Hindlimb muscle (tissue), 1 donor: ENCODE measurements around the gene DNMT1. TPM values are rescaled to one million over a fixed set of nuclear protein-coding genes. Genes with fewer than 3 reads are reported as not detected.

Experiments
- DNase-seq: peaks from one replicate; pipeline ENCODE4 v3.0.0-alpha.2; 2013
- polyA plus RNA-seq: library from polyadenylated mRNA; unstranded; fragments of 120-200 nt; gene quantifications from one replicate; pipeline ENCODE4 v1.2.1, GENCODE V29; 2013; ENCODE audit not compliant: insufficient read length

DNMT1 gene
- polyA plus RNA-seq, 1 donor = 65.8 TPM

DNA sequence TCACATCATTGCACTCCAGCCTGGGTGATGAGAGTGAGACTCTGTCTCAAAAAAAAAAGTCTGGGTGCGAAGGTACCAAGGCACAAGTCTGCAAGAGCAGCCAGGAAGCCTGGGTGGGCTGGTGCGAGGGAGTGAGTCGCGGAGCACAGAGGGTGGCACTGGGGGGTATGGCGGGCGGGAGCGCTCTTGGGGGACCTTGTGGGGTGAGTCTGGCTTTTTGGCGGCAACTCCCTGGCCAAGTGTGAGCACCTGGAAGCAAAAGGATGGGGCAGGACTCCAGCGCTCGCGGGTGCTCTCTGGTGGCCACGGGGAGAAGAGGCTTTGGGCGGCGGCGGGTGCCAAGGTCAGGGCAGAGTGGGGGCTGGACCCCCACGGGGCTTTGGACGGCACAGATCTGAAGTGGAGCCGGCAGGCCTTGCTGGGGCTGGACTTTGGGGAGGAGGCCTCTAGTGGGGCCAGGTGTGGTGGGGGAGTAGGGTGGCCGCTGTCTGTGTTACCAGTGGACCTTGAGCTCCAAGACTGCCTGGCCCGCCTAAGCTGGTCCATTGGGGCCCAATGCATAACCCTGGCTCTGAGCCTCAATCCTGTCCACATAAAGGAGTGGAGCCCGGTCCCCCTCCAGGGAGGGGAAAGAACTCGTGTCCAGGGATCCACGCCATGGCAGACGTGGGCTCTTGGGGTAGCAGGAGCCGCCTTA is 81.7 kb downstream of the DNMT1 start:
- no peak for DNase-seq

DNA sequence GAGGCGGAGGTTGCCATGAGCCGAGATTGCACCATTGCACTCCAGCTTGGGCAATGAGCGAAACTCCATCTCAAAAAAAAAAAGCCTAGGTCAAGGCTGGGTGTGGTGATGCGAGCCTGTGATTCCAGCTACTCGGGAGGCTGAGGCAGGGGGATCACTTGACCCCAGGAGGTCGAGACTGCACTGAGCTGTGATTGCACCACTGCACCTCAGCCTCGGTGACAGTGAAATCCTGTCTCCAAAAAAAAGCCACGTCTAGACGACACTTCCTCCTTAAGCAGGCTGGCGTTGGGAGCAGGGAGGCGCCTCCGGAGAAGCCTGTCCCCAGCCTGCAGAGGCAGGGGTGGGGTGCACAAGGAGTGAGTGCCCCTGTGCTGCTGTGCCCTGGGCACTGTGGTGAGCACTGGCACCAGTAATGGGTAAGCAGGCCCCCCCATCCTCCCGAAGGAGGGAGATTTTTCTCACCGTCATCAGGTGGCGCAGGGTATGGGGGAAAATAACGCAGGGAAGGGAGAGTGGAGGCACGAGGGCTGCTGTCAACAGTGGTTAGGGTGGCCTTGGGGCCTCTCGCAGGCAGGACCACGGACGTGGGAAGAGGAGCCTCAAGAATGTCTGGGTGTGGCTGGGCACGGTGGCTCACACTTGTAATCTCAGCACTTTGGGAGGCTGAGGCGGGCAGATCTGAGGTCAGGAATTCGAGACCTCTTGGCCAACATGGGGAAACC is 82.6 kb downstream of the DNMT1 start:
- DNase-seq = no peak

DNA sequence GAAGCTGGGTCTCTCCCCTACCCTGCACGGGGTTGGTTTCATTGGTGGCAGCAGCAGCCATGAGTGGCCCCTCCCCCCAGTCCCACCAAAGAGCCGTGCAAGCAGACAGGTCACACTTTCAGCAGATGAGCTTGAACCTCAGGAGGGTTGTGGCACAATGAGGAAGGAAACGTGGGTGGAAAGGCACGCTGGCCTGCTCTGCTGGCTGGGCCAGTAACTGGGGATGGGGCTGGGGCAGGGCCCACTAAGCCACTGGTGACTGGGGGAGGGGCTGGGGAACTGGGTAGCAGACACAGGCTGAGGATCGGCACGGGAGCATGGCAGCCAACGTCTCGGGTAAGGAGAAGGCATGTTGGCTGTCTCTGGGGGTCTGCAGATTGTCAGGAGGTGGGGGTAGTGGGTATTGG is 83.3 kb downstream of the DNMT1 start, which contains the start of gene P2RY11:
TSS of gene P2RY11 (plus strand) at position 289 of the 407 bp plus-strand sequence. CDS start at position 318, 29 bp downstream.
- DNase-seq = no peak

DNA sequence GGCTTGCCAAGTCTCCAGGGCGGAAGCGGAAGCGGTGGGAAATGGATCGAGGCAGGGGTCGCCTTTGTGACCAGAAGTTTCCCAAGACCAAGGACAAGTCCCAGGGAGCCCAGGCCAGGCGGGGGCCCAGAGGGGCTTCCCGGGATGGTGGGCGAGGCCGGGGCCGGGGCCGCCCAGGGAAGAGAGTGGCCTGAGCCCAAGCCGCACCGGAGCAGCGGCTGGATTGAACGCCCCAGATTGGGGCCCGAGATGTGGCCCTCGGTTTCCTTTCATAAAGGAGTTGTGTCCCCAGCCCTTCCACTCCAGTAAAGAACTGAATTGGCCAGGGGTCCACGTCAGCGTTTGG is 83.8 kb downstream of the DNMT1 start:
- DNase-seq = no peak

DNA sequence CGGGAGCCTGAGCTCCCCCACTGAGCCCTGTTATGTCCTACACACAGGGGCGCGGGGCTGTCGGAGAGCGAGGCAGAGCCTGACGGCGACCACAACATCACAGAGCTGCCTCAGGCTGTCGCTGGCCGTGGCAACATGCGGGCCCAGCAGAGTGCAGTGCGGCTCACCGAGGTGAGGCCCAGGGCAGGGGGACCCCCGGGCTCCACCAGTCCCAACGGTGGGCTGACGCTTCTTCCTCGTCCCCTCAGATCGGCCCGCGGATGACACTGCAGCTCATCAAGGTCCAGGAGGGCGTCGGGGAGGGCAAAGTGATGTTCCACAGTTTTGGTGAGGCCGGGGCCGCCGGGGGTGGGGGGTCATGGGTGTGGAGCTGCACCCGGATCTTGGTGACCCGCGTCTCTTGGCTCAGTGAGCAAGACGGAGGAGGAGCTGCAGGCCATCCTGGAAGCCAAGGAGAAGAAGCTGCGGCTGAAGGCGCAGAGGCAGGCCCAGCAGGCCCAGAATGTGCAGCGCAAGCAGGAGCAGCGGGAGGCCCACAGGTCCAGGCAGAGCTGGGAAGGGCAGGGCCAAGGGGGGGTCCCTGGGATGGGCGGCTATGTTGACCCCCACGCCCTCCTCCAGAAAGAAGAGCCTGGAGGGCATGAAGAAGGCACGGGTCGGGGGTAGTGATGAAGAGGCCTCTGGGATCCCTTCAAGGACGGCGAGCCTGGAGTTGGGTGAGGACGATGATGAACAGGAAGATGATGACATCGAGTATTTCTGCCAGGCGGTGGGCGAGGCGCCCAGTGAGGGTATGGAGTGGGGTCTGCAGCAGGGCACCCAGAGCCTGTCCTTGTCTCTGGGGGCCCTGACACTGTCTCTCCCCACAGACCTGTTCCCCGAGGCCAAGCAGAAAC is 84.4 kb downstream of the DNMT1 start:
- no peak for DNase-seq

DNA sequence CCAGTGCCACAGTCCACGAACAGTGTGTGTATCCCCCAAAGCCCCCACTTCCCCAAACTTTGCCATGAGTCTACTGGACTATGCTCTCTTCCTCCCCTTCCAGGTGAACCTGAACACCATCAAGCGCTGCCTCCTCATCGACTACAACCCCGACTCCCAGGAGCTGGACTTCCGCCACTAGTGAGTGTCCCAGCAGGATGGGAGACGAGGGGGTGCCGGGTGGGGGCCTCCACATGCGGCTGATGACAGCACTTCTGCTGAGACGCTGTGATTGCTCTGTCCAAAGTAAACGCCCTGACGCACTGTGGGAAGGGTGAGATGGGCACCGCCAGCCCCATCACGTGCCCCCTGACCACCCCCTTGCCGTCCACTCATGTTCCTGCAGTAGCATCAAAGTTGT is 85.2 kb downstream of the DNMT1 start:
- no peak for DNase-seq

DNA sequence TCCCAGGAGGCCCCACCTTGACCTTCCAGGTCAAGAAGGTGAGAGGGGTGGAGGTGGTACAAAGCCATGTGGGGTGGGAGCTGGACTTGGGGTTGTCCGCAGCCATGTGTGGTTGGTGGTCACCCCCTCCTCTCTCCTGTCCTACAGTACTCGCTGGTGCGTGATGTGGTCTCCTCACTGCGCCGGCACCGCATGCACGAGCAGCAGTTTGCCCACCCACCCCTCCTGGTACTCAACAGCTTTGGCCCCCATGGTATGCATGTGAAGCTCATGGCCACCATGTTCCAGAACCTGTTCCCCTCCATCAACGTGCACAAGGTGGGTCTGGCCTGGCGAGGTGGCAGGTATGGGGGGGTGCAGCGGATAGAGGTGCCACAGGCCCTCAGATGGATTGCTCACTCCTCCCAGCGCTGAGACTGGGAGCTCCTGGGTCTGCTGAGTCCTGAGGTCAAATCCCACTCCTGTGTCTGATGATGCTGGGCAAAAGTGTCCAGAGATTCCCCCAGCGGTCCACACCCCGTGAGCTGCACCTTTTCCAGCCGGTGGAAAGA is 86.9 kb downstream of the DNMT1 start:
- DNase-seq = no peak

DNA sequence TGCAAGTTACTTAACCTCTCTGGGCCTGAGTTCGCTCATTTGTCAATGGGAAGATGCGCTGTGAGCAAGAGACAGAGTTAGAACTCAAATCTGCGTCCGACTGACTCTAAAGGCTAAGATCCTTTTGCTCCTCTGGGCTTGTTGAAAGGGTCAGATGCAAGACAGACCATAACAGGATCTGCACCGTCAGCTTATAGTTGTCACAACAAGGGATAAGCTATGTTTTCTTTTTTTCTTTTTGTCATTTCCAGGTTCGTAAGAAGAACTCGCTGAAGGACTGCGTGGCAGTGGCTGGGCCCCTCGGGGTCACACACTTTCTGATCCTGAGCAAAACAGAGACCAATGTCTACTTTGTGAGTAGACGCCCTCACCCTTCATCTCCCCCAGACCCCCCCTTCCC is 87.5 kb downstream of the DNMT1 start:
- DNase-seq = no peak

DNA sequence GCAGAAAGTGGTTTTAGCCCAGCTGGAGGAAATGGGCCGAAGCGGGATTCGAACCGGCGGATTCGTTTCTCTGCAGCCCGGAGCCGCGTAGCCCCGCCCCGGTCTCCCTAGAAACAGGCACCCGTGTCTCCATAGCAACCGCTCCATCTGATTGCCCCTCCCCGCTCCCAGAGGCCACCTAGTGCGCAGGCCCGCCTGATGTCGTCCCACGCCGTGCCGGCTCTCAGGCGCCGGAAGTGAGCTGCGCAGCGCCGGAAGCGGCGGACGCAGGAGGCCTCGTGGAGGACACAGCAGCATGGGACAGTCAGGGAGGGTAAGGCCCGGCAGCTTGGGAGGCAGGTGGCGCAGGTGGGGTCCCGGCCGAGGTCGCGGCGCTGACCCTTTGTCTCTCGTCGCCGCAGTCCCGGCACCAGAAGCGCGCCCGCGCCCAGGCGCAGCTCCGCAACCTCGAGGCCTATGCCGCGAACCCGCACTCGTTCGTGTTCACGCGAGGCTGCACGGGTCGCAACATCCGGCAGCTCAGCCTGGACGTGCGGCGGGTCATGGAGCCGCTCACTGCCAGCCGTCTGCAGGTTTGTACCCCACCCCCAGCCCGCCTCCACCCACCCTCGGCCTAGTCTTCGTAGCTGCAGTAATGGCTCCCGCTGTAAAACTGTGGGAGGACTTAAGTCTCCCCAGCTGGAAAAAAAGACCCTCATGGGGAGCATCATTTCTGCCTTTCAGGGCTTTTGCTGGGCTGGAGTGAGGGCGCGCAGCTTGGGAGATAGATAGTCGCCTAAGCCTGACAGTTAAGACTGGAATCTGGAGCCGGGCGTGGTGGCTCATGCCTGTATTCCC is 88.4 kb downstream of the DNMT1 start, which contains the start of gene PPAN:
TSS of gene PPAN (plus strand) at position 263 of the 837 bp plus-strand sequence. CDS start at position 296, 33 bp downstream.
- peak; percentile 98 for DNase-seq

DNA sequence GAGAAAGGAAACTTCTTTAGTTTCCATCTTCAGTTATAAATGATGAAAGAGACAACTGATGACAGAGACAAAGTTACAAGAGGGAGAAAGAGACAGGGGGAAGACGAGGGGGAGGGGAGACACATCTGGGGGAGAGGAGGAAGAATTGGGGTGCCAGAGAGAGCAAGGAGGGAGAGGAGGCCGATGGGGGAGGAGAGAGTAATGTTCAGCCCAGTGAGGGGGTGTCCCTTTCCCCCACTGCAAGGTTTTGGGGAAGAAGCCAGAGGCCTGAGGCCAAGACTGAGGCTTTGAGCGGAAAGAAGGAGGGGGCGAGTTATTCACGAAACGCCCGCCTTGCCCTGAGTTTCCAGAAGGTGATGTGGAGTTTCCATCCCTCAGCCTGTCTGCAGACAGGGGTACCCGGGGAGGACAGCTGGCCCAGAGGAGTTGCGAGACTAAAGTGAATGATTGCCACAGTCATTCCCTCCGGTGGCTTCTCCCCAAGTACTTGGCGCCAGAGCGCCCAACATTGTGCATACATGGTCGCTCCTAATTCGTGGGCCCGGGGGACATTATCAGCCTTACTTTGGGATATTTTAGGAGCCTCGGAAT is 89.1 kb downstream of the DNMT1 start:
- DNase-seq = peak; percentile 85

DNA sequence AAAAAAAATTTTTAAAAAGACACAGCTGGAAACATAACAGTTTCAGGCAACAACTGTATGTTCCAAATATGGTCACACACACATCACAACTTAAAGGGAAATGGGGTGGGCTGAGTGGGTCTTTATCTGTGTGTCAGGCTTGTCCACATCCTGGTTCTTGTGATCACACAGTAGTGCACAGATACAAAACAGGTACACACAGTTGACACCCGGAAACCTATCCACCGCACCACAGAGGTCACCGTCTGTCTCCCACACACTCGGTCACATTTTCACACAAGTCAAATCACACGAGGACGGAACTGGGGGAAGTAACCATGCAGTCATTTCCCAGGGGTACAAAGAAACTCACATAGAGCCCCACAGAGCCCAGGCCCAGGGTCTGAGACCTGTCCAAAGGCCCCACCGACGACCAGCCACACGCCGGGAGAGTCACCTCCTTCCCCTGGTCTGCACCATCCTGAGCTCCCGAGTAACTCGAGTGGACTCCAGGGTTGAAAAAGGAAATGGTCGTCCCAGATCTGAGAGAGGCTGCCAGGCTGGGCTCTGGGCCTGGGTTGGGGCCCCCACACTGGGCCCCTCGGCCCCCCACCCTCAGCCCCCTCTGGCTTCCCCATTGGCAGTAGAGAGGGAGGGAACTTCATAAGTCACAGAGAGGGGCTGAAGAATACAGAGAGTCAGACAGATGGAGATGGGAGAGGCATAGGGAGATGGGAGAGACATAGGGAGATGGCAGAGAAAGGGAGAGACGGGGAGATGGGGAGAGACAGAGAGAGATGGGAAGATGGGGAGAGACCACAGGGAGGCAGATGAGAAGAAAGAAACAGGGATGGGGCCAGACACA is 89.9 kb downstream of the DNMT1 start:
- DNase-seq = no peak

DNA sequence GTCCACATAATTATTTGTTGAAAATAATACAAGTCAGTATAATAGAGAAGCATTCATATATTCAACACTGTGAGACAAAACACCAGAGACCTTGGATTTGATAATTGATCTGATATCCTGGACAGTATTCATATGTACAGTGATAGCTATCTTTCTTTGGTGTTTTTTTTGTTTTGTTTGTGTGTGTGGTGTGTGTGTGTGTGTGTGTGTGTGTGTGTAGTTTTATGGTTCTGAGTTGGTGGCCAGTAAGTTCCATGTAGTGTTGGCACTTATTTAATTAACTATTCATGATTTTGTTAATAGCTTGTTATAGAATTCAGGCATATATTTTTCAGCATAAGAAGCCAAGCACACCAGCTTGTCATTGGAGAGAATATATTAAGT is 90.6 kb downstream of the DNMT1 start:
- no peak for DNase-seq

DNA sequence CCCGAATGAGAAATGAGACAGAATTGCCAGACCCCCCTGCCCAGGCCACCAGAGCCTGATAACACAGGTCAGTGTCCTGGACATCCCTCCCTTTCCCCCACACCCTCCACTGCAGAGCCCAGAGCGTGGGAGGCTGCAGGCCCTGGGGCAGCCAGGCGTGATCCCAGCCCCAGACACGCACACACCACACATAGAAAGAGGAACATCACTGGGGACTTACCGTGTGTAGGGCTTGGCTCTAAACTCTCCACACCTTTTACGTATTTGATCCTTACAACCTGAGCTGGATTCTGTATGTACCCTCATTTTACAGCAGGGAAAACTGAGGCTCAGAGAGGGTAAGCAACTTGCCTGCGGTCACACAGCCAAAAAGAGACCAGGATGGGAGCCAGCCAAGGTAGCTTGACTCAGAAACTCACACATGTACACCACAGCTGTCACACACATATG is 91.9 kb downstream of the DNMT1 start:
- no peak for DNase-seq

DNA sequence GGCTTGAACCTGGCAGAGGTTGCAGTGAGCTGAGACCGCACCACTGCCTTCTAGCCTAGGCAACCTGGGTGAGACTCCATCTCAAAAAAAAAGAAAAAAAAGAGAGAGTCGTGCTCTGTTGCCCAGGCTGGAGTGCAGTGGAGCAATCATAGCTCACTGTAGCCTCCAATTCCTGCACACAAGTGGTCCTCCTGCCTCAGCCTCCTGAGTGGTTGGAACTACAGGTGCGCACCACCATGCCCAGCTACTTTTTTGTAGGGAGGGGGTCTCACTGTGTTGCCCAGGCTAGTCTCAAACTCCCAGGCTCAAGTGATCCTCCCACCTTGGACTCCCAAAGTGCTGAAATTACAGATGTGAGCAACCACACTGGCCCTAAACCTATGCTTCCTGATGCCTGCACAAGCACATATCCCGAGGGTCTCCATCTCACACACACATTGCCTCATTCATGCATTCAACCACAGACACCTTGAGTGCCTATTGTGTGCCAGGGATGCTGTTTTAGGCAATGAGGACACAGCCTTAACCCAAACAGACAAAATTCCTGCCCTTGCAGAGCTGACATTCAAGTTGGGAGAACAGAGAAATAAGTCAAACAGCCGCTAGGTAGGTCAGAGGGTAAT is 94.5 kb downstream of the DNMT1 start:
- DNase-seq = no peak

DNA sequence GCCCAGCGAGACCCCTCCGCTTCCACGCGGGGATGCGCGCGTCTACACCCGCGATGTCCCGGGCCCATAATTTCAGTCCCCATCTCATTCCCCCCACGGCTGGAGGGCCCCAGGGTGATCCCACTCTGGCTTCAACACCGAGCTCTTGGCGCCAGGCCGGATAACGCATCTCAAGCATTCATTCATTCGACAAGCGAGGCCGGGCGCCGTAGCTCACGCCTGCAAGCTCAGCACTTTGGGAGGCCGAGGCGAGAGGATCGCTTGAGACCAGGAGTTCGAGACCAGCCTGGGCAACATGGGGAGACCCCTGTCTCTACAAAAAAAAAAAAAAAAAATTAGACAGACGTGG is 98.2 kb downstream of the DNMT1 start:
- DNase-seq = no peak

DNA sequence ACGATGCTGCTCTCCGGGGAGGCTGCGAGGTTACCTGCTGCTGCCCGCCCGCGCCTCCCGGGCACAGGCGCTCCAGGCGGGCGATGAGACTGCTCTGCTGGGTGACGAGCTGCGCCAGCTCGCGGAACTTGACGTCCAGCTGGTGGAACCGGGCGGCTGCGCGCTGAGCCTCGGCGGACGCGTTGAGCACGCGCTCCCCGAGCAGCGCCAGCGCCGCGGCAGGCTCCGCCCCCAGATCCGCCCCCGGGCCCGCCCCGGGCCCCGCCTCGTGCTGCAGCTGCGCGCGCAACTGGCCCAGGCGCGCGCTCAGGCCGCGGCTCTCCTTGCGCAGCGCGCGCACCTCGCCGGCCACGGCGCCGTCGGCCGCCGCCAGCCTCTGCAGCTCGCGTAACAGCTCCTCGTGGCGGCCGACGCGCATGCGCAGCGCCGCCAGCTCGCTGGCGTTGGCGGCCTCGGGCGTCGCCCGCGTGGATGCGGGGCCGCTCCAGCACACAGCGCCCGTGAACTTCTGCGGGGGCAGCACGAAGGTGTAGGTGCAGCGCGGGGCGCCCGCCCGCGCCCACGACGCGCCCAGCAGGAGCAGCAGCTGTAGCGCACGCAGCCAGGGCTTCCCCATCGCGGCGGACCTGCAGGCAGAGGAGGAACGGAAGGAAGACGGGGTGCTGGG is 98.7 kb downstream of the DNMT1 start:
- peak; percentile 95 for DNase-seq

DNA sequence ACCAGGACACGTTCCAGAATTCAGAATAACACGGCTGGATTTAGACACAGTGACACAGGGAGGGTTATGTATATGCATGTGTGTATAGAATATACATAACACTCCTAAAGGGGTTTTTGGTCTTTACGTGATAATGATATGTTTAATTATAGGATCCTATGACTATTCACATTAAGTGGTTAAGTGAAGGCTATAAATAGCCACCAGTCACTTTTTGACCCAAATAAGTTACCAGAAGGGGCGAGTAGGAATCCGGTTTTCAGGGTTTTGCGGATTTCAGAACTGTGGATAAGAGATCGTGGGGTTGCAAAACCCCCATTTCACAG is 99.2 kb downstream of the DNMT1 start:
- no peak for DNase-seq

DNA sequence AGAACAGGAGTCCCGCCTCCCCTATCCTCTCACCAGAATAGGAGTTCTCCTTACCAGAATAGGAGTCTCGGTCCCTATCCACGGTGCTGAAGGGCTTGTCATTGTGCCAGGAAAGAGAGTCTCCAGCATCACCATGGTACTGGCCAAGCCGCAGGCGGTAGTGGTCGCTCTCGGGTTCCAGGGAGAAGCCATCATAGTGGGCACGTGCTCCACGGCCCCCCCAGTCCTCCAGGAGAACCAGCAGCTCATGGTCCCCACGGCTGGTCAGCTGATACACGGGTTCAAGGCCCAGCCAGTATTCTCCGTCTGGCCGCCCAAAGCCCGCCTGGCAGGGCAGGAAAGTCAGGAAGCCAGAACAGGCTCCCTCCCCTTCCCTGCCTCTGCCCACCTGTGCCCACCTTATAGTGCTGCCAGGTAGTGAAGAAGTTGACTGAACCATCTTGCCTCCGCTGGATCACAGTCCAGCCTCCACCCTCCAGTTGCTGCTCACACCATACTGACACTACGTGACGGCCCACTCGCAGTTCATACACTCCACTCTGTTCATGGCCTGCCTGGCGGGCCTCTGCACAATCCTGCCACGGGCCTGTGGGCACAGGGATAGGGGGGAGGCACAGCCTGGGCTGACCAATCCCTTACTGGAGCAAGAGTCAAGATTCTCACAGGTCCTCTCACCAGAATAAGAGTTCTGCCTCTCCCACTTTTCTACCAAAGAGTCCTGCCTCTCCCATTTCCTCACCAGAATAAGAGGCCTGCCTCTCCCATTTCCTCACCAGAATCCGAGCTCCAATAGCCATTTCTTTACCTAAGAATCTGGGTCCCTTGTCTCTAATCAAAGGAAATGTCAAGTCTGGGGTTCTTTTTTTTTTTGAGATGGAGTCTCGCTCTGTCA is 101.2 kb downstream of the DNMT1 start:
- DNase-seq = no peak
